HG03066 (cell line): ENCODE data around the gene GALNT2.

Experiments
- ATAC-seq: cut with Tn5 transposase; IDR thresholded peaks from one replicate; pipeline ENCODE4 v1.9.1; 2021; ENCODE audit warnings: low read depth; ENCODE audit not compliant: unreplicated experiment

GALNT2 gene

DNA sequence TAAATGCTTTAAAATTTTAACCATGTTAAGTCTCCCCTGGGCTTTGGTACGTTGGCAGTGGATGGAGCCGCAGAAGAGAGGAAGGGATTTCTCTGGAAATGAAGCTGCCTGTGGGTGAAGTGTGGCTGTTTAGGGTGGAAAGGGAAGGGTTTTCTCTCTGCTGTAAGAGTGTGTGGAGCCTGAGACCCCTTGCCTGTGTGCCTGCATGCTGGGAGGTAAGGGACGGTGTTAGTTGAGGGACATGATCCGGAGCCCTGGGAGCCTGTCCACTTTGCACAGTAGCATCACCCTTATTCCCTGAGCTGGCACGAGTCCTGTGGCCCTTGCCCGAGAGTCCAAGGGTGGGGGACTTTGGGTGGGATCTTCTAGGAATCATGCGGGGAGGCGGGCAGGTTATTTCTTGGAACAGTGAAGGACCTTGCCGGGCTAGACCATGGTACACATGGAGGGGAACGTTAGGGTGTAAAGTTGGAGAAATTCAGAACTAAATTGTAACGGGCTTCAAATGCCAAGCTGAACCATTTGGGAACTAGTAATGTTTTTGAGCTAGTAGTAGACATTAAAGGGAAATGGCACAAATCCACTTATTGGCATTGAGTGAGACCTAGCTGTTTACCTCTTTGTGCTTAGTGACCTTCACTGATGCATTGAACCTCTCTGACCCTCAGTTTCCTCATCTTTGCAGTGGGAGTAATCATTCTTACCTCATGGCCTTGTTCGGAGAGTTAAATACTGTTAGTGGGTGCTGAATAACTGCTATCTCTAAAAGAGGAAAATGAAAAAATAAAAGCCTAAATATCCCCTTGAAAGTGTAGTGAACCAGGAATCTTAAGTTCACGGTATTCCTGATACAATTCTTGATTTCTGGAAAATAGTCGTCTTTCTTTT lies 3.5 kb downstream of the GALNT2 start:
- no peak for ATAC-seq

DNA sequence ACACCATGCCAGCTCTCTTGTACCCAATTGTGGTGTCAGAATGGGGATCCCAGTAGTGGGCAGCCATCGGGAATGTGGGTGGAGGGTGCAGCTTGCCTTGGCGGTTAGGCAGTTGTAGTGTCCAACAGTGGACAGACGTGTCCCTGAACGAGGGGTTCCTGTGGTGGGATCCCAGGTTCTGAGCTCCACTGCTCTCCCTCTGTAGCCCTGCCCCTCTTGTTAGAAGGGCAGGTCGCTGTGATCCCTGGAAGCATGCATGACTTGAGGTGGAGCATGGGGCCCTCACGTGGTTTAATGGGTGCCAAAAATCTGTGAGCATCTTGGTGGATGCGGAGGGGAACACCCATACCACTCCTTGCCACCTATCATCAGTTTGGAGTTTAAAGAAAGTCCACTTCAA lies 4.3 kb downstream of the GALNT2 start:
- no peak for ATAC-seq

DNA sequence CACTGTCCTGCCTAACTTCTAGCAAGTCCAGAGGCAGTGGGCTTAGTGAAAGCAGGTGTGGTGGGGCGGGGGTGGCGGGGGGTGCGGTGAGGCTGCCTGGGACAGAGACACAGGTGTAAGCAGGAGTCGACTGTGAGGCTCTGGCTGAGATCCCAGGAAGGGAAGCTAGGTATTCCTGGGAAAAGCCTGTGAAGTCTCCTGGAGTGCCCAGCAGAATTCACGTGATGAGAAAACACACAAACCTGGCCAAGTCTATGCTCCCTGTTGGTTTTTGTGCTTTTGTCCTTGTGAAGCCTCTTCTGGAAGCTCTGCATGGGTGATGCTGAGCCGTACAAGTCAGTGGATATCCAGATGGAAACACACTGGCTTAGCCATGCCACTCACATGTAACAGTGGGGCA lies 5.3 kb downstream of the GALNT2 start:
- ATAC-seq: no peak

DNA sequence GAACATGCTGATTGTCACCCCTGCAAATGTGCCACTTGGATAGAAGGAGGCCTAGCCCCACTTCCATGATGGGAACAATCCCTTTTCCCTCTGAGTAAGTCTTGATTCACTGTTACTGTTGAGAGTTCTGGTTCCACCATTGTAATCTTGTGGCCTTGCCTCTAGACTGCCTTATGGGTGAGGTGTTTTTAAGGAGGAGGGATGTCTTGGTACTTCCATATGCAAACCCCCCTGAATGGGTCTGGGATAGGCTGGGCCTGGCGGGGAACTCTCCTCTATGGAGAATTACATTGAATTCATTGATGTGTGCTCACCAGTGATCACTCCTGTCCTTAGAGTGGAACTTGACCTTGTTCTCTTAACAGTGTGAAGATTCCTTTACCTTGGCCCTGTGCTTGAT lies 5.8 kb downstream of the GALNT2 start:
- no peak for ATAC-seq

DNA sequence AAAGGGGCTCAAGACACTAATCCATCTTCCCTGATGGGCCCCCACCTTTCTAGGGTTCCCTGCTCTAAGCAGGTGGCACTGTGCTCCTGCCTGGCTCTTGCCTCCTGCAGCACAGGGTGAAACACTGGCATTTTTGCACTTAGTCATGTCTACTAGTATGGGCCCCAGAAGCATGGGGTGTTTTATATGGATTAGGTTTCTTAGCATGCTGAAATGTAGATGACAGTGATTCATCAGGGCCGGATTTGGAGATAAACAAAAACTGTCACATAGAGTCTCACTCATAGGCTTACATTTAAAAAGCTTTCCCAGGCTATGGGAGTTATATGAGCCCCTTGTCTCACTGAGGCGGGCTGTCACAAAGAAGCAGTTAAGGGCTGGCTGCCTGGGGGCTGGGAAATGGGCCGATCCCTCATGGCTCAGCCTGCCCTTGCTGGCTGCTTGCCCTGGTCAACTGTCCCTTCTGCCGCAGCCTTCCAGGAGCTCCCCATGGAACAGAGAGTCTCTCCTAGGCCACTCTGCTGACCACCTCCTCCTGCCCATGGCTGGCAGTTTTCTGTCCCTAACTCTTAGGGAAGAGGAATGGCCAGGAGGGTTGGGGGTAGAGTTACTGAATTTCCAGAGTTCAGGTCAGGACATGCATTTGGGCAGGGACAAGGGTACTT lies 6.5 kb downstream of the GALNT2 start:
- ATAC-seq: no peak

DNA sequence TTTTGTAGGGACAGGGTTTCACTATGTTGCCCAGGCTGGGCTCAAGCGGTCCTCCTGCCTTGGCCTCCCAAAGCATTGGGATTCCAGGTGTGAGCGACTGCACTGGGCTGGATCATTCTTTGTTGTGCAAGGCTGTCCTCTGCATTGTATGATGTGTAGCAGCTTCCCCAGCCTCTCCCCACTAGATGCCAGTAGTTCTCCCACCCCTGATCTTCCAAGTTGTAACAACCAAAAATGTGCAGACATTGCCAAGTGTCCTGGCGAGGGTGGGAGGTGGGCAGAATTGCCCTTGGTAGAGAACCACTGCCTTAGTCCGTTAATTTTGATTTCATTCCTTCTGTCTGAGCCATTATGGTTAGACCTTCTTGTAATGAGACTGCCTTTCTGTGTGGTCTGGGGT lies 7.2 kb downstream of the GALNT2 start:
- no peak for ATAC-seq

DNA sequence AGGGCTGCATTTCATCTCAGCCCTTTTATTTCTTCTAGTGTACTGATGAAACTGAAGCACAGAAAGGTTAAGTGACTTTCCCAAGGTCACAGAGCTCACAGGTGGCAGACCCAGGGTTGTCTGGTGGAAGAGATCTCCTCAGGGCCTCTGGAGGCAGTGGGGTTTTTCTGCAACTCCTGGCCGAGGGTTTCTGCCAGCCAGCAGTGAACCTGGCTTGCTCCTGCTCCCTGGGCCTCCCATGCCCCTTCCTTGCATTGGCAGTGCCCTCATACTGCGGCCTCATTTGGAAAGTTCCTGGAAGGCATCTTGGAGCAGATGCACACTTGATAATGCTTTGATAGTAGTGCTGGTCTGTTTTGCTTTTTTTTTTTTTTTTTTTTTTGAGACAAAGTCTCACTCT lies 7.7 kb downstream of the GALNT2 start:
- ATAC-seq: no peak

DNA sequence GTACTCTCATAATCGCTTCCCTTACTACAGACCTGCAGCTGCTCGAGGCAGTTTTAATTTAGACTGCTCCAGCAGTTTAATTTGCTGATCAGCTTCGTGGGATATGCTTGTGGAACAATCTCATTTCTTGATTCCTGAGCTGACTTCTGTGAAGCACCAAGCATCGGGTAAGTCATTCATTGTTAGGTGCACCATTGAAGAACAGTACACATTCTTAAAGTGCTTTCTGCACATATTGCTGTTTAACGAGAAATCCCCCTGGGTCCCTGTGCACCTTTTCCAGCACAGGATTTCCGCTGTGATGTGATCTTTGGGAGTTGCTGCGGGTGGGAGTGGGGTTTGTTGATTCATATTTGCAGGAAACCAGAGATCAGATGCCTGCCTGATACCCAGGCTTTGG lies 9.1 kb downstream of the GALNT2 start:
- no peak for ATAC-seq

DNA sequence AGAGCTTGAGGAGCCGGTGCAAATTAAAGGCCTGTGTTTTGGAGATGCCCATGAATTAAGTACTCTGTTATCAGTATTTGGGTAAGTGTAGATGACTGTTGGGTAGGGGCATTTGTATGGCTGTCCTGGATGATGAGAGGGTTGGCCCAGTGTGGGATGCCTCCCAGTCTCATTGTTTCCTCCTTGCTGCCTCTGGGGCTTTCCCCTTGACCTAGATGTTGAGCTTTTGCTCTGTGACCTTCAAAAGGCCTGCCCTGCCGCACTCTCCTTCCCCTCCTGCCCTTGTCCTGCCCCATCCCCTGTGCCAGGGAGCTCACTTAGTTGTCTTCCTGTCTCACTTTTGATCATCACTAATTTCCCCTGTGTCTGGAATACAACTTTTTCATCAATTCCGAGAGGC lies 10.0 kb downstream of the GALNT2 start:
- no peak for ATAC-seq

DNA sequence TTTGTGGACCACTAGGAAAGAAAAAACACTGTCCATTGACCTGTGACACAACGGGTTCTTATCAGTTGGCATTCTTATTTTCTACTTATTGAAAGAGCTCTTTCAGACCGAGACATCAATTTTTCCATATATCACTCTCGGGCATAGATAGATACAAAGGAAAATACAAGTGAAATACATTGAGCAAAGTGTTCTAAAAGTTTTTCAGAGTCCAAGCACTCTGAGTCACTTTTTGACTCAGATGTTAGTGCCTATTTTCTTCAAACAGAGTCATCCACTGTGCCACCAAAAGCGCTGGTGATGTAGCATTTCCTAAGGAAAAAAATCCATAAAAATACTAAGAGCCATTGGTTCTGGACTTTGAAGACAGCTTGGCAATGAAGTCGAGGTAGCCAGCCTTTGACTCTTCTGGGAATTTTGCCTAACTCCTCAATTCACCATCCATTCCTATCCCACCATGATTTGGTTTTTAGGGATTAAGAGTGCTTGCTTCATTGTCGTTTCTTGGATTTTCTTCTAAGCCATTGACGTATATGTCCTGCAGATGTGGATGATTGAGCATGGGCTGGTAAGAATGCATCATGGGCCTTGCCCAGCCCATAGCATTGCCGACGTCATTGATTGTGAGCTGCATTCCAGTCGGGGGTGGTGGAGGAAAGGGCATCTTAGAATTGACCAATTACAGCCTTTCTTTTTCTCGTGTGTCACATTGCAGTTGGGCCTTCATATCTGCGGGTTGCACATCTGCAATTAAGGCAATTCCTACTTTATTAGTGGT lies 10.6 kb downstream of the GALNT2 start:
- ATAC-seq: no peak

DNA sequence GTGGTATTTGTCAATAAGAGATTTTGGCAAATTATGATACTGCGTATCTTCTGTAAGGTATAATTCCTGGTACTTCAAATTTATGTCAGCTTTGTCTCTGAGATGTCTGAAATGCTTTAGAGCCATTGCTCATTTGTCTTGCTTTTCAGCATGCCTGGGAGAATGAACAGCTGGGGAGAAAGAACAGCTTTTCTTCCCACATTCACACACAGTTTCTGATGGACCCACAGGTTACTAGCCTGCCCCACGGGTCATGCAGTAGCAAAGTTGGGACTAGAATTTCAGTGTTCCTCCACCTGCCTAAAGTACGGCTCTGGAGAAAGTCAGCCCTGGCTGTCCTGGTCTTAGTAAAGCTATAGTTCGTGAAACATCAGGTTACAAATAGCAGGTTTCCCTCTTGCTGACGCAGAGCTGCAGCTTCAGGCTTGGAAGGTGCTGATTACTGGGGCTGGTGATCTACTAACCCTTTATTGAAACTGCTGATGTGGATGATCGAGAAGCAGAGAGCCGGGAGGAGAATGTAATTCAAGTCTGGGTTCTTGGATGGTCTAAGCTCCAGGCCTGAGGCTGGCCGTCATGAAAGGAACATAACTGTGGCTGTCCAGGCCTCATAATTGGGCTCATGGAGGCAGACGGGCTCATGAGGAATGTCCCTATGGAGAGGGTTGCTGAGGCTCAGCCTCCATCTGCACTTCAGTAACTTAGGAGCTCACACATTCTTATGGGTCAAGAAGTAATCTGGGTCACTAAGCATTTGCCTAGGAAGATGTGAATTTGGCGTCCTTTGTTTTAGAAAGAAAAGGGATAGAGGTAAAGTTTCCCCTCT lies 12.4 kb downstream of the GALNT2 start:
- no peak for ATAC-seq

DNA sequence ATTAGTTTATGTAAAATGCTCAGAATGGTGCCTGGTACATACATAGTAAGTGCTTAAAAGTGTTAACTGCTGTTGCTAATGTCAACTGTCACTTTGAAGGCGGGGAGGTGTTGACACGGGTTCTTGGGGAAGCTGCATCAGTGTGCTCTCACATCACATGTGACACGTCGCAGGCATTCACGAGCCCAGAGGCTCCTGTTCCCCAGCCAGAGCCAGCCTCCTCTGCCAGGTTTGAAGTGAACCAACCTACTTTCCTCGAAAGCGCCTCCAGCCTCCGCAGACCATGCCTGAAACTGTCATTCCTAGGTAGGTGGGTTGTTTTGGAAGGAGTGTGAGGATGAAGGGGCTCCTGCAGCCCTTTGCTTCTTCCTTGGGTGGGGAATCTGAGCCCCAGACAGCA lies 13.8 kb downstream of the GALNT2 start:
- no peak for ATAC-seq

DNA sequence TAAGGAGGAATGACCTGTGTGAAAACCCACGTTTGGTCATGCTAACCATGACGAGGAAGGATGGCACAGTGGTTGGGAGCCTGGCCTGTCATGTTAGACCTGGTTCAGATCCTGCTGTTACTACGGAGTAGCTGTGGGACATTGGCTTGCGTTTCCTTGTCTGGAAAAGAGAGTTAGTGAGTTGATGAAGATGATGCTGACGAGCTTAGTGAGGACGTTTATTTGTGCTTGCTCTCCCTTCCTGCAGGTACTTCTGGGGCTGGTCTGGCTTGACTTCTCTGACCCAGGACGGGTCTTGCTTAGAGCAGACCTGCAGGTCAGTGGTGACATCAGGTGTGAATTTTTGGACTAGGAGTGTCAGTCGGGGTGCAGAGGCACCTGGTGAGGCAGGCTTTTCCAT lies 14.7 kb downstream of the GALNT2 start:
- ATAC-seq: no peak

DNA sequence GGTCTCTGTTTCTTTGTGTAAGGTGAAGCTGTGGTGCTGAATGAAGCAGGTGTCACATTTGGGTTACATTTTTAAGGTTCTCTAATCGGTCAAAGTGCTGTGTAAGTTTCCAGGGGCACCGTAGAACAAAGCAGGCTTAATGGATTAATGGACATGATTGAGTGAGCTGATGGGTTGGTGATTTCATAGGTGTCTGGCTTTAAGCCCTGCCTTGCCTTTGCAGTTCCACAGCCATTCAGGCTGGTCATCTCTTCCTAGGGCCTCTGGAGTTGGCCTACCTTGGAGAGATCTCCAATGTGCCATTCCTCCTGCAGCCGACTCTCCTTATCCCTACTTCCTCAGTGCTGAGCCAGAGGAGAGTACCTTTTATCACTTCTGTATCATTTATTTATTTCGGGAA lies 15.2 kb downstream of the GALNT2 start:
- ATAC-seq: no peak

DNA sequence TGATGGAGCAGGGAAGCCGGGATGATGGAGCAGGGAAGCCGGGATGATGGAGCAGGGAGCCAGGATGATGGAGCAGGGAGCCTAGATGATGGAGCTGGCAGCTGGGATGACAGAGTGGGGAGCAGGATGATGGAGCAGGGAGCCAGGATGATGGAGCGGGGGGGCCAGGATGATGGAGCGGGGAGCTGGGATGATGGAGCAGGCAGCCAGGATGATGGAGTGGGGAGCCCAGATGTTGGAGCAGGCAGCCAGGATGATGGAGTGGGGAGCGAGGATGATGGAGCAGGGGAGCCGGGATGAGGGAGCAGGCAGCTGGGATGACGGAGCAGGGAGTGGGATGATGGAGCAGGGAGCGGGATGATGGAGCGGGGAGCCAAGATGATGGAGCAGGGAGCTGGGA lies 16.0 kb downstream of the GALNT2 start:
- ATAC-seq: no peak

DNA sequence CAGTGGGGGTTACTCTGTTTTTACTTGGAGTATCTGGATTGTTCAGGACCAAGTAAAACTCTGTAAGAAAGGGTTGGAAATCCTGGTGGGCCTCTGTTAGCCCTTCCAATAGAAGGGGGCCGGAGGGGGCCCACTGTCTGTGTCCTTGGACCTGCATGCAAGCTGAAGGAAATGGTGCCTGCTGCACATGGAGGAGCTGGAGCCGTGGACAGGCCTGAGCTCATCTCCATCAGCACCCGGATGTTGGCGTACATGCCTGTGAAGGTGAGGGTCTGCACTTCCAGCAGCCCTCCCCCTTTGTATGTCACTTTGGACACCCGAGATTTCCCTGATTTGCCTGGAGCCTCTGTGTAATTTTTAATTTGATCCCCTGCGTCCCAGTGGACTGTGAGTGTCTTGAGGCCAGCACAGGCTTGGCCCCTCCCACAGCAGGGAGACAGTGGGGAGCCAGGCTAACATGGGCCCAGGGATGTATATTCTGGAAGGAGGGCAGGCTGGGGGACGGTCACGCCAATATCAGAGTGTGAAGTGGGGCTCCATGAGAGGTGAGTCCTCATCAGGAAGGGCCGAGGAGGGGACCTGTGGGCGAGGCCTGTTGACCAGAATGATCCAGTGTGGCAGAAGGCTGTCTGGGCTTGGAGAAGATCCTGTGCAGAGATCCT lies 16.8 kb downstream of the GALNT2 start:
- no peak for ATAC-seq

DNA sequence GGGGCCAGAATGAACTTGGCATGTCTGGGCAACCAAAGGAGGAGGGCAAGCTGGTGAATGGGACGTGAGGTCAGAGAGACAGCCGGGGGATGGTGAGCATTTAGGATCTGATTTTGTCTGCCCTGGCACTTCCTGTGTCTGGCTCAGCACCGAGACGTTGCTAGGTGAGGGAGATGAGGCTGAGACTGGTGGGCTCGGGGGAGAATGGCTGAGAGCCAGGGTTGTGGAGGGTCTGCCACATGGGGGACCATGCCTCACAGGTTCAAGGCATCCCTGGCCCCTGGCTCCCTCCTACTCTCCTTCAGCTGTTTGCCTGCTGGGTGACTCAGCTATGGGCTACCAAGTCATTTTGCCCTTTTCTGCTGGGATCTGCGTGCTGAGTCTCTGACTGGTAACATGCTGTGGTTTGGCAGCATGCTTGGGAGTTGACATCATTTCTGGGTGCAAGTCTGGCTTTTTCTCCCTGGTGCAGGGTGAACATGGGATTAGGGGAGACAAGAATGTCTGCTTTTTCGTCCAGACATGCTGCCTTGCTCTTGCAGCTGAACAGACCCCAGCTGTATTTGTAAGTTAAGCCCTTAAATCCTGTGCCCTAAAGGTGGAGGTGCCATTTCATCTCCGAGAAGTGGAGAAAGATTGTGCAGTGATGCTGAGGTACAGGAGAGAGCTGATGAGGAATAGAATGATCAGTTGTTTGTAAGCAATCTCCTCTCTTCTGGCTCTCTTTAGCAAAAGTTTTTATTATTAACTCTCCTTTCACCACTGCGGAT lies 17.6 kb downstream of the GALNT2 start:
- ATAC-seq: no peak

DNA sequence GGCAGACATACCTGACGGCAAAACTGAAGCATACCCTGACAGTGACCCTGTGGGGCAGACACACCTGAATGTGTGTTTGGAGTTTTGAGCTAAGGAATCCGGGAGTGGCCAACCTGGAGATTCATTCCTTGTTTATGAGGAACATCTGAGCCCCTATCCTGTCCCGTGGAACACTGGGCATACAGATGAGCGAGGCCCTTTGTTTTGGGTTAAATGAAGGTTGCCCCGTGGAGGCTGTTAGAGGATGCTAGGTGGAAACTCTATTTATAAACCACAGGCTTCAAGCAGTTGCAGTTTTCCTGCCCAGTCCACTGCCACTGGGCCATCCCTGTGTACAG lies 18.1 kb downstream of the GALNT2 start:
- no peak for ATAC-seq

DNA sequence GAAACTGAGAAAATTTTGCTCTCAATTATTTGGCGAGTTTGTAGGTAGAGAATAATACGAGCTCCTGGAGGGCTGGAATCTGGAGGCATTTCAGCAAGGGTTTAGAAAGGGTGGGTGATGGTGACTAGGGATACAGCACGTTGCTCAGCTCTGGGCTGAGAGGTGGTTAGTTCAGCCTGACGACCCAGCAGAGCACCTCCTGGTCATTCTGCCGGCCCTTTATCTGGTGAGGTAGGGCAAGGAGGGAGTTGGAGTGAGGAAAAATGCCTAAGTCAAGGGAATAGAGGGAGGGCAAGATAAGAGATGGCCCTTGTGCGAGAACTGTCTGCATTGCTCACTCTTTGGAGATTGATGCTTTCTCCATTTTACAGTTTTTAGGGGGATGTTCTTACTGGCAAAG lies 19.1 kb downstream of the GALNT2 start:
- no peak for ATAC-seq
